Thyroid gland (tissue), 4 donors: ENCODE results near the gene GLI3. TPM values are rescaled to one million over a fixed set of nuclear protein-coding genes. Genes with fewer than 3 reads are reported as not detected.

ENCODE experiments used
- DNase-seq, 2 donors: peaks; one replicate each; pipeline ENCODE4 v3.0.0-alpha.2; 2019
- H3K27ac ChIP-seq, 3 donors: fragments of 200-600 bp; sonication (generic); 1 replicate in 2 of 3; 2 replicates in 1 of 3; pipeline ENCODE4 v1.5.1; 2016 to 2019; ENCODE audit warnings: mild to moderate bottlenecking in 1 of 3, moderate library complexity in 1 of 3
- H3K27me3 ChIP-seq: fragments of 200-600 bp; sonication (generic); one replicate; pipeline ENCODE4 v1.5.1; 2019
- H3K36me3 ChIP-seq, 2 donors: fragments of 200-600 bp; sonication (generic); one replicate each; pipeline ENCODE4 v1.5.1; 2016 to 2019
- H3K4me1 ChIP-seq, 2 donors: fragments of 200-600 bp; sonication (generic); one replicate each; pipeline ENCODE4 v1.5.1; 2017 to 2019
- H3K4me3 ChIP-seq, 3 donors: fragments of 200-600 bp; sonication (generic); replicated peaks in 1 of 3; 1 replicate in 2 of 3; 2 replicates in 1 of 3; pipeline ENCODE4 v1.5.1; 2016; ENCODE audit warnings: mild to moderate bottlenecking in 1 of 3
- H3K9me3 ChIP-seq: fragments of 200-600 bp; sonication (generic); one replicate; pipeline ENCODE4 v1.5.1; 2017
- POLR2A ChIP-seq, 2 donors: fragments of 450-650 bp; IDR thresholded peaks; one replicate each; pipeline ENCODE4 v1.6.1; 2017; ENCODE audit warnings: antibody characterized with exemption in 2 of 2, mild to moderate bottlenecking in 2 of 2, moderate library complexity in 1 of 2
- WGBS, 2 donors: methylation state at CpG; one replicate each; pipeline ENCODE4 v1.1.5; 2017; 5-methylcytosine and 5-hydroxymethylcytosine counted together
- intact Hi-C: fragments of 100-400 bp; cut with DNase I; formaldehyde crosslinking; loops from one replicate; pipeline ENCODE4 v1.15.1; 2023
- total RNA-seq, 4 donors: library from RNA; depleted of rRNA; stranded (reverse); fragments of >200 nt; gene quantifications; one replicate each; pipeline ENCODE4 v1.2.3, GENCODE V29; 2016
- TF ChIP-seq, protein P1 (sequence below), 6 experiments: fragments of 200-600 bp in 3 of 6; fragments of 450-650 bp in 3 of 6; sonication (generic) in 3 of 6; IDR thresholded peaks; one replicate each; pipeline ENCODE4 v1.5.1; 2016 to 2019; ENCODE audit warnings: antibody characterized with exemption in 6 of 6, mild to moderate bottlenecking in 2 of 6, inconsistent platforms in 1 of 6, moderate library complexity in 1 of 6

Gene GLI3
- total RNA-seq, 4 donors from 2014 or later: 10.1 to 15.6 (median 13.6) TPM

DNA sequence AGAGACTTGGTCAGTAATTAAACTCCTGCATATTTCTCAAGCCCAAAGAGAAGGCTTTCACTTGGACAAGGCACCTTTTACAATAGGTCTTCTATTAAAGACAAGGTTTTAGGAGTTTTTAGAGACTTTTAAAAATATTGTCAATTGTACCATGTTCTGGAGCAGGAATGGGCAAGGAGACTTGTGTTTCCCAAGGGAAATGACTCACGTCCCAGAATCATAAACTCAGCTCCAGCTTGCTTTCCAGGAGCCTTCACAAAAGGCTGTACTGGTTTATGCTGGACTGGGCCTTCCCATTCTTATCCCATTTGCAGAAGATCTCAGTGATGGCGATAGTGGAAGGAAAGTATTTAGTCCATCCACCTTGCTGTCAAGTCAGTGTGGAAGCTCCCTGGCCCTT, 7.8 kb upstream of the GLI3 start:
- H3K9me3 ChIP-seq: no peaks in the 10 kb centered on the region
- no peaks in the 10 kb centered on the region for H3K36me3 ChIP-seq
- TF ChIP-seq, protein P1, sequence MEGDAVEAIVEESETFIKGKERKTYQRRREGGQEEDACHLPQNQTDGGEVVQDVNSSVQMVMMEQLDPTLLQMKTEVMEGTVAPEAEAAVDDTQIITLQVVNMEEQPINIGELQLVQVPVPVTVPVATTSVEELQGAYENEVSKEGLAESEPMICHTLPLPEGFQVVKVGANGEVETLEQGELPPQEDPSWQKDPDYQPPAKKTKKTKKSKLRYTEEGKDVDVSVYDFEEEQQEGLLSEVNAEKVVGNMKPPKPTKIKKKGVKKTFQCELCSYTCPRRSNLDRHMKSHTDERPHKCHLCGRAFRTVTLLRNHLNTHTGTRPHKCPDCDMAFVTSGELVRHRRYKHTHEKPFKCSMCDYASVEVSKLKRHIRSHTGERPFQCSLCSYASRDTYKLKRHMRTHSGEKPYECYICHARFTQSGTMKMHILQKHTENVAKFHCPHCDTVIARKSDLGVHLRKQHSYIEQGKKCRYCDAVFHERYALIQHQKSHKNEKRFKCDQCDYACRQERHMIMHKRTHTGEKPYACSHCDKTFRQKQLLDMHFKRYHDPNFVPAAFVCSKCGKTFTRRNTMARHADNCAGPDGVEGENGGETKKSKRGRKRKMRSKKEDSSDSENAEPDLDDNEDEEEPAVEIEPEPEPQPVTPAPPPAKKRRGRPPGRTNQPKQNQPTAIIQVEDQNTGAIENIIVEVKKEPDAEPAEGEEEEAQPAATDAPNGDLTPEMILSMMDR (IDR thresholded peaks at IDR 0.05): no peak
- no peak for TF ChIP-seq POLR2A (IDR thresholded peaks at IDR 0.05)
- H3K27me3 ChIP-seq: no peaks in the 10 kb centered on the region
- H3K4me3 ChIP-seq: no peak overlapping the region
- H3K27ac ChIP-seq: no peak overlapping the region
- 58 to 77% methylated on average over 2 of the region's 2 CpGs for WGBS, 2 donors
- no peak for DNase-seq
- H3K4me1 ChIP-seq: no peaks in the 10 kb centered on the region
- intact Hi-C loops: no loop called here

DNA sequence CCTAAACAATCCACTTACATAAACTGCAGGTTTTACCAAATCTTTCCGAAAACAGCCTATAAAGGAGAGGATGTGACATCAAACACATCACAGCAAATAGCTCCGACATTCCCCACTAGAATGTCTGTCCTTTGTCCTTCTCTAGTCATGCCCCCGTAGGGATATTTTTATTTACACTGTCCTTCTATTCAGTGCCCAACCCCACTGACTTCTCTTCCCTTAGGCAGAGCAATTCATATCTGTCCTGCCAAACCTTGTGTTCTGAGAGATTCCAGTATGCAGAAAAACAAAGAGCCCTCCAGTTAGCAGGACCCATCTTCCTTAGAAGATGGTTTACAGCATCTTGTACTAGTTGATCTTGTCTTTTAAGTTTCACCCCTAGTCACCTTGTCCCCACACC, 5.4 kb upstream of the GLI3 start:
- H3K4me3 ChIP-seq: no peak overlapping the region
- intact Hi-C loops: no loop called here
- no peak for TF ChIP-seq POLR2A (IDR thresholded peaks at IDR 0.05)
- TF ChIP-seq, protein P1 (IDR thresholded peaks at IDR 0.05): no peak
- no peak overlapping the region for H3K27ac ChIP-seq
- H3K9me3 ChIP-seq: no peaks in the 10 kb centered on the region
- no peak for DNase-seq
- WGBS, 2 donors: 83 to 85% methylated on average over 3 of the region's 3 CpGs
- no peaks in the 10 kb centered on the region for H3K27me3 ChIP-seq
- no peaks in the 10 kb centered on the region for H3K36me3 ChIP-seq
- H3K4me1 ChIP-seq: no peaks in the 10 kb centered on the region

DNA sequence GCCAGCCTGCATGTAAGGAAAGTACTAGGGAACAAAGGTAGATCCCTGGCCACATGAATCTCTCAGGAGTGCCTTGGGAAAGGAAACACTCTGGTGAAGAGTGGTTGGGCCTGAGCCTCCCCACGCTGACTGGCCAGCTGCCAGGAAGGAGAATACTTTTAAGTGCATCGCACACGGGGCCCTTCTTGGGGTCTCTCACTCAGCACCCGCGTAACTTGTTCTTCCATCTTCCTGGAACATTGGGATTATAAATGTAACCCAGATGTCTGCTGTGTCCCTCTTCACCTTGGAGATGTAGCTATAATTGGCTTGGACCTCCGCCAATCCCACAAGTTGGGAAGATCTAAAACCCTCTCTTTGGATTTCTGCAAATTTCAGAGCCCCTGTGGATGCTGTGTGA, 4.4 kb upstream of the GLI3 start:
- 34 to 49% methylated on average over 6 of the region's 6 CpGs for WGBS, 2 donors
- no peaks in the 10 kb centered on the region for H3K36me3 ChIP-seq
- intact Hi-C loops: no loop called here
- H3K27me3 ChIP-seq: no peaks in the 10 kb centered on the region
- no peak overlapping the region for H3K27ac ChIP-seq
- peak; percentile 31 to 32 for DNase-seq
- TF ChIP-seq, protein P1 (IDR thresholded peaks at IDR 0.05): no peak
- no peak for TF ChIP-seq POLR2A (IDR thresholded peaks at IDR 0.05)
- H3K4me1 ChIP-seq: no peaks in the 10 kb centered on the region
- H3K4me3 ChIP-seq: no peak overlapping the region
- no peaks in the 10 kb centered on the region for H3K9me3 ChIP-seq

DNA sequence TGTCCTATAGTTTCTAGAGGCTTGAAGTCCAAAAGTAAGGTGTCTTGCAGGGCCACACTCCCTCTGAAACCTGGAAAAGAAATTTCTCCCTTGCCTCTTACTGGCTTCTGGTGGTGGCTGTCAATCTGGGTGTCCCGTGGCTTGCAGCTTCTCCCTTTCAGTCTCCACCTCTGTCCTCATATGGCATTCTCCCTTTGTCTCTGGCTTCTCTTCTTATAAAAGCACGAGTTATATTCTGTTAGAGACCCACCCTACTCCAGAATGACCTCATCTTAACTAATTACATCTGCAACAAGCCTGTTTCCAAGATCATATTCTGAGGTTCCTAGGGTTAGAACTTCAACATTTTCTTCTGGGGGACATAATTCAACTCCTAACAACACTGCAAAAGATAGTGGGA, 3.4 kb upstream of the GLI3 start:
- Histone ChIP-seq H3K4me3 (no peak overlapping the region), H3K4me1 (peaks cover 4 to 5% of the 10 kb centered on the region in 2 donors), H3K9me3 (no peaks in the 10 kb centered on the region), H3K27me3 (no peaks in the 10 kb centered on the region), H3K36me3 (no peaks in the 10 kb centered on the region), H3K27ac (no peak overlapping the region)
- TF ChIP-seq, protein P1 (IDR thresholded peaks at IDR 0.05): no peak
- no peak for TF ChIP-seq POLR2A (IDR thresholded peaks at IDR 0.05)
- DNase-seq: no peak
- intact Hi-C loops: no loop called here
- WGBS, 2 donors: 70 to 85% methylated on average over 2 of the region's 2 CpGs

DNA sequence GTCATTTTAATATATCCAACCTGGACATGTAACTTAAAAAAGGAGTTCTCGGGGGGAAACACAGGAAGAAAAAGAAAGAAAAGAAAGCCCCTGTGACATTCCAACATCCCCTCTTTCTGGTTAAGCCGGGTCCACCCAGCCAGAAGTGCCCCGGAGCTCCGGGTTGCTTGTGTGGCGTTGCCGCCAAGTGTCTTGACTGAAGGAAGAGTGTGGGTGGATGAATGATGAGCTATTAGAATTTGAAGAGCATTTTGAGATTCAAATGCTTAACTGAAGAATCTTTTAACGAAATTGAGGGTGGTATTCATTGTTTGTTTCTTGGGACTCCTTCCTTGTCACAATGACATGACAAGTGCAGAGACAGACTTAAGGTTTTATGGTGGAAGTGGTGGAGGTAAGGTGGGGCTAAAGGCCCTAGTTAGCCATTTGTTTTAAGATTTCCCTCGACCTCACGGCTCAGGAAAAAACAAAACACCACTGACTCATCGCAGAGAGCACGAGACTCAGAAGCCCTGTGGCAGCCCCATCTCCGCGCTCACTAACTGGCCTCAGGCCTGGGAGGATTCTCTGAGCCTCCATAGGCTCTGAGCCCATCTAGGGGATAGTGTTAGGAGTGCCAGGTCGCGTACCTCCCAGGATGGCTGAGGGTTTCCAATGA, 1.8 kb upstream of the GLI3 start:
- H3K4me3 ChIP-seq: no peak overlapping the region

More for the DNA sequence above, 1.8 kb upstream of the GLI3 start:
- Histone ChIP-seq H3K27ac (peak overlapping the region in 2 of 3 donors; percentile 79 to 93), H3K9me3 (no peaks in the 10 kb centered on the region), H3K27me3 (no peaks in the 10 kb centered on the region), H3K36me3 (no peaks in the 10 kb centered on the region), H3K4me1 (peaks cover 4 to 16% of the 10 kb centered on the region in 2 donors)
- peak in 1 of 2 donors; percentile 8 for DNase-seq
- intact Hi-C loops: loop anchor here (5.0 kb wide), 1 partner anchor 262 kb away; no protein-coding TSS in a partner anchor
- TF ChIP-seq, protein P1 (IDR thresholded peaks at IDR 0.05): no peak
- no peak for TF ChIP-seq POLR2A (IDR thresholded peaks at IDR 0.05)
- WGBS, 2 donors: 75 to 78% methylated on average over 15 of the region's 15 CpGs
